SIG-M5 (cell line): Measurements from ENCODE around the gene ASTL.

ENCODE experiments used
- DNase-seq: peaks from one replicate; lab custom pipeline; 2025; lab: John Stamatoyannopoulos, UW

The ASTL gene

GRCh38 chr2:96130483-96130882, 7.8 kb downstream of the ASTL start:
- DNase-seq = no peak

- DNase-seq = no peak
Measured at GRCh38 chr2:96129528-96130120, 8.7 kb downstream of the ASTL start.

- no peak for DNase-seq
Measured at GRCh38 chr2:96128456-96128855, 9.8 kb downstream of the ASTL start.

- DNase-seq = no peak
Measured at GRCh38 chr2:96124406-96125265, 13.7 kb downstream of the ASTL start.

- DNase-seq = no peak
Measured at GRCh38 chr2:96123936-96124335, 14.4 kb downstream of the ASTL start.

- no peak for DNase-seq
Measured at GRCh38 chr2:96123290-96123689, 15.0 kb downstream of the ASTL start.

GRCh38 chr2:96122391-96122790, 15.9 kb downstream of the ASTL start:
- DNase-seq = no peak

- DNase-seq = no peak
Measured at GRCh38 chr2:96121414-96121813, 16.9 kb downstream of the ASTL start.

- DNase-seq = no peak
Measured at GRCh38 chr2:96120991-96121390, 17.3 kb downstream of the ASTL start.

GRCh38 chr2:96120091-96120720, 18.1 kb downstream of the ASTL start:
- no peak for DNase-seq

- DNase-seq = no peak
Measured at GRCh38 chr2:96119389-96119751, 18.9 kb downstream of the ASTL start.

GRCh38 chr2:96118698-96119388, 19.5 kb downstream of the ASTL start:
- no peak for DNase-seq

- DNase-seq = no peak
Measured at GRCh38 chr2:96117701-96118588, 20.4 kb downstream of the ASTL start.

GRCh38 chr2:96116879-96117533, 21.3 kb downstream of the ASTL start:
- DNase-seq = no peak

- DNase-seq = no peak
Measured at GRCh38 chr2:96116424-96116878, 21.9 kb downstream of the ASTL start, which contains the start of gene ADRA2B. ADRA2B (minus strand) TSS chr2:96116571; CDS start chr2:96116149, 422 bp downstream.

GRCh38 chr2:96115631-96116423, 22.5 kb downstream of the ASTL start:
- no peak for DNase-seq

- no peak for DNase-seq
Measured at GRCh38 chr2:96114903-96115581, 23.3 kb downstream of the ASTL start.

GRCh38 chr2:96114546-96114902, 23.8 kb downstream of the ASTL start:
- DNase-seq = no peak

- DNase-seq = no peak
Measured at GRCh38 chr2:96113951-96114350, 24.4 kb downstream of the ASTL start.

- no peak for DNase-seq
Measured at GRCh38 chr2:96113367-96113677, 25.0 kb downstream of the ASTL start.
